ENCODE results near the gene PTPRK. TPM values are rescaled to one million over a fixed set of nuclear protein-coding genes. Genes with fewer than 3 reads are reported as not detected.
A peak's percentile ranks its signal among the peaks of the same experiment; 100 is the strongest.
"Not testable (repeated sequence)": the region's sequence is repeated elsewhere in the genome, so short reads cannot be mapped to it uniquely, and the experiment has no call there.

PTPRK gene
- total RNA-seq, 1 donor from 2014 or later: 25.9 TPM

- ATAC-seq (no peak), DNase-seq (ENCODE audit: low spot score) (no peak)
- intact Hi-C loops (cut with DNase I): no loop called here
These were observed 24.7 kb downstream of the PTPRK start for GRCh38 chr6:128495536-128496333.

GRCh38 chr6:128494440-128494839, 26.0 kb downstream of the PTPRK start:
- intact Hi-C loops (cut with DNase I): no loop called here
- ATAC-seq (no peak), DNase-seq (ENCODE audit: low spot score) (no peak)

GRCh38 chr6:128493877-128494276, 26.5 kb downstream of the PTPRK start:
- intact Hi-C loops (cut with DNase I): no loop called here
- ATAC-seq (no peak), DNase-seq (ENCODE audit: low spot score) (no peak)

GRCh38 chr6:128492386-128492785, 28.0 kb downstream of the PTPRK start:
- DNase-seq (ENCODE audit: low spot score) (no peak), ATAC-seq (no peak)
- intact Hi-C loops (cut with DNase I): no loop called here

GRCh38 chr6:128491610-128492206, 28.7 kb downstream of the PTPRK start:
- DNase-seq (ENCODE audit: low spot score): no peak
- peak; percentile 56 for ATAC-seq
- intact Hi-C loops (cut with DNase I): no loop called here

- ATAC-seq (no peak), DNase-seq (ENCODE audit: low spot score) (no peak)
- intact Hi-C loops (cut with DNase I): no loop called here
These were observed 29.3 kb downstream of the PTPRK start for GRCh38 chr6:128491100-128491581.

GRCh38 chr6:128487746-128488145, 32.7 kb downstream of the PTPRK start:
- intact Hi-C loops (cut with DNase I): no loop called here
- ATAC-seq: no peak
- DNase-seq (ENCODE audit: low spot score): no peak

GRCh38 chr6:128487055-128487454, 33.3 kb downstream of the PTPRK start:
- DNase-seq (ENCODE audit: low spot score) (no peak), ATAC-seq (no peak)
- intact Hi-C loops (cut with DNase I): no loop called here

- DNase-seq (ENCODE audit: low spot score); ATAC-seq; intact Hi-C loops (cut with DNase I): not testable (repeated sequence)
These were observed 33.8 kb downstream of the PTPRK start for GRCh38 chr6:128486580-128486979.

GRCh38 chr6:128483472-128484135, 36.8 kb downstream of the PTPRK start:
- DNase-seq (ENCODE audit: low spot score): no peak
- intact Hi-C loops (cut with DNase I): no loop called here
- ATAC-seq: no peak

GRCh38 chr6:128482642-128483041, 37.8 kb downstream of the PTPRK start:
- intact Hi-C loops (cut with DNase I): no loop called here
- ATAC-seq (no peak), DNase-seq (ENCODE audit: low spot score) (no peak)

GRCh38 chr6:128479991-128480390, 40.4 kb downstream of the PTPRK start:
- DNase-seq (ENCODE audit: low spot score) (no peak), ATAC-seq (no peak)
- intact Hi-C loops (cut with DNase I): no loop called here

GRCh38 chr6:128479048-128479666, 41.2 kb downstream of the PTPRK start:
- ATAC-seq (no peak), DNase-seq (ENCODE audit: low spot score) (no peak)
- intact Hi-C loops (cut with DNase I): no loop called here

- intact Hi-C loops (cut with DNase I): no loop called here
- ATAC-seq: peak; percentile 39
- DNase-seq (ENCODE audit: low spot score): no peak
These were observed 42.0 kb downstream of the PTPRK start for GRCh38 chr6:128478230-128479047.

GRCh38 chr6:128474933-128475332, 45.5 kb downstream of the PTPRK start:
- DNase-seq (ENCODE audit: low spot score): no peak
- intact Hi-C loops (cut with DNase I): no loop called here
- no peak for ATAC-seq

GRCh38 chr6:128474481-128474880, 45.9 kb downstream of the PTPRK start:
- DNase-seq (ENCODE audit: low spot score) (no peak), ATAC-seq (no peak)
- intact Hi-C loops (cut with DNase I): no loop called here

- DNase-seq (ENCODE audit: low spot score) (no peak), ATAC-seq (no peak)
- intact Hi-C loops (cut with DNase I): no loop called here
These were observed 48.5 kb downstream of the PTPRK start for GRCh38 chr6:128471907-128472306.

- ATAC-seq: no peak
- intact Hi-C loops (cut with DNase I): no loop called here
- DNase-seq (ENCODE audit: low spot score): no peak
These were observed 54.7 kb downstream of the PTPRK start for GRCh38 chr6:128465368-128466343.

All from sciatic nerve (tissue), 2 donors.